Muscle of back (tissue), 13 donors: Measurements from ENCODE around the gene RPL22. TPM values are rescaled to one million over a fixed set of nuclear protein-coding genes. Genes with fewer than 3 reads are reported as not detected.

Experiments
- DNase-seq, 3 donors: peaks; one replicate each; pipeline versions ENCODE4 v3.0.0 to v3.0.0-alpha.2; 2013
- long read RNA-seq, 9 donors: transcript quantifications; one replicate each; lab custom pipeline, GENCODE V29; 2026
- polyA plus RNA-seq, 10 donors: library from polyadenylated mRNA; unstranded; fragments of 120-200 nt; gene quantifications; one replicate each; pipeline ENCODE4 v1.2.1, GENCODE V29; 2013; ENCODE audit not compliant: insufficient read length in 10 of 10

The RPL22 gene
- 100 to 1,000 TPM; 567 to 780 (median 631) TPM for polyA plus RNA-seq
- long read RNA-seq, donor 1, transcript RPL22-201 (4 exons, 2,078 nt): major isoform, 825 of 1,775 reads
- long read RNA-seq, donor 1, transcript RPL22-206 (3 exons, 2,279 nt): minor isoform, 230 of 1,775 reads
- long read RNA-seq, donor 1, partial matches to known transcripts: 595 of 1,775 reads
- long read RNA-seq, donor 1, other reads (novel, unspliced or antisense): 125 of 1,775 reads
- long read RNA-seq, donor 2, transcript RPL22-201 (4 exons, 2,078 nt): major isoform, 676 of 1,519 reads
- long read RNA-seq, donor 2, transcript RPL22-206 (3 exons, 2,279 nt): minor isoform, 259 of 1,519 reads
- long read RNA-seq, donor 2, partial matches to known transcripts: 488 of 1,519 reads
- long read RNA-seq, donor 2, other reads (novel, unspliced or antisense): 96 of 1,519 reads
- long read RNA-seq, donor 3: 0 reads
- long read RNA-seq, donor 4, transcript RPL22-206 (3 exons, 2,279 nt): minor isoform, 133 of 930 reads
- long read RNA-seq, donor 4, transcript RPL22-201 (4 exons, 2,078 nt): major isoform, 501 of 930 reads
- long read RNA-seq, donor 4, partial matches to known transcripts: 225 of 930 reads
- long read RNA-seq, donor 4, other reads (novel, unspliced or antisense): 71 of 930 reads
- long read RNA-seq, donor 5, transcript RPL22-206 (3 exons, 2,279 nt): minor isoform, 301 of 1,843 reads
- long read RNA-seq, donor 5, transcript RPL22-201 (4 exons, 2,078 nt): major isoform, 913 of 1,843 reads
- long read RNA-seq, donor 5, partial matches to known transcripts: 425 of 1,843 reads
- long read RNA-seq, donor 5, other reads (novel, unspliced or antisense): 203 of 1,843 reads
- long read RNA-seq, donor 6, transcript RPL22-206 (3 exons, 2,279 nt): minor isoform, 227 of 1,511 reads
- long read RNA-seq, donor 6, transcript RPL22-201 (4 exons, 2,078 nt): major isoform, 760 of 1,511 reads
- long read RNA-seq, donor 6, partial matches to known transcripts: 415 of 1,511 reads
- long read RNA-seq, donor 6, other reads (novel, unspliced or antisense): 109 of 1,511 reads
- long read RNA-seq, donor 7, transcript RPL22-206 (3 exons, 2,279 nt): minor isoform, 112 of 865 reads
- long read RNA-seq, donor 7, transcript RPL22-201 (4 exons, 2,078 nt): major isoform, 494 of 865 reads
- long read RNA-seq, donor 7, partial matches to known transcripts: 217 of 865 reads
- long read RNA-seq, donor 7, other reads (novel, unspliced or antisense): 41 of 865 reads
- long read RNA-seq, donor 8, transcript RPL22-206 (3 exons, 2,279 nt): minor isoform, 158 of 1,362 reads
- long read RNA-seq, donor 8, transcript RPL22-201 (4 exons, 2,078 nt): major isoform, 599 of 1,362 reads
- long read RNA-seq, donor 8, partial matches to known transcripts: 498 of 1,362 reads
- long read RNA-seq, donor 8, other reads (novel, unspliced or antisense): 107 of 1,362 reads
- long read RNA-seq, donor 9, transcript RPL22-206 (3 exons, 2,279 nt): minor isoform, 38 of 201 reads
- long read RNA-seq, donor 9, transcript RPL22-201 (4 exons, 2,078 nt): major isoform, 89 of 201 reads
- long read RNA-seq, donor 9, partial matches to known transcripts: 58 of 201 reads
- long read RNA-seq, donor 9, other reads (novel, unspliced or antisense): 16 of 201 reads

- DNase-seq: peak; percentile 99 to 100 (median 99)
These were observed at the start of gene RPL22 for GRCh38 chr1:6199298-6200187. Gene RPL22 (minus strand): TSS chr1:6199595. CDS start chr1:6199573, 22 bp downstream.

- DNase-seq: peak in 1 of 3 donors; percentile 22
These were observed 48.9 kb upstream of the RPL22 start for GRCh38 chr1:6248161-6248776.

GRCh38 chr1:6247651-6248050 is 48.3 kb upstream of the RPL22 start:
- peak in 1 of 3 donors; percentile 25 for DNase-seq

GRCh38 chr1:6246497-6247467 is 47.4 kb upstream of the RPL22 start:
- DNase-seq: peak in 2 of 3 donors; percentile 85 to 89

- DNase-seq: peak in 1 of 3 donors; percentile 26
These were observed 46.6 kb upstream of the RPL22 start for GRCh38 chr1:6245869-6246496.

GRCh38 chr1:6245086-6245868 is 45.9 kb upstream of the RPL22 start:
- DNase-seq: peak; percentile 69 to 91 (median 89)

GRCh38 chr1:6244401-6245049 is 45.1 kb upstream of the RPL22 start:
- DNase-seq: peak in 1 of 3 donors; percentile 21

- DNase-seq: peak in 1 of 3 donors; percentile 8
These were observed 44.6 kb upstream of the RPL22 start, which contains the start of gene HES3 for GRCh38 chr1:6243993-6244392. Gene HES3 (plus strand): TSS chr1:6244179. CDS start chr1:6244366, 187 bp downstream.

GRCh38 chr1:6243053-6243834 is 43.8 kb upstream of the RPL22 start:
- DNase-seq: peak in 1 of 3 donors; percentile 6

- peak in 1 of 3 donors; percentile 68 for DNase-seq
These were observed 42.7 kb upstream of the RPL22 start for GRCh38 chr1:6241887-6242740.

GRCh38 chr1:6241107-6241886 is 41.9 kb upstream of the RPL22 start:
- DNase-seq: peak in 1 of 3 donors; percentile 9

GRCh38 chr1:6239950-6240768 is 40.8 kb upstream of the RPL22 start:
- DNase-seq: peak in 1 of 3 donors; percentile 50
